Stimulated activated CD4-positive, alpha-beta T cell treated with anti-CD3 and anti-CD28 coated beads, Interleukin-4, amount 100 ng/mL, for 48 hours (primary cell): ENCODE measurements around the gene THUMPD1.
"Not testable (repeated sequence)": the region's sequence is repeated elsewhere in the genome, so short reads cannot be mapped to it uniquely, and the experiment has no call there.

ENCODE experiments used
- DNase-seq, 2 donors: peaks; one replicate each; pipeline ENCODE4 v3.0.0-alpha.2; 2020; ENCODE audit warnings: low read depth in 2 of 2

Gene THUMPD1

DNA sequence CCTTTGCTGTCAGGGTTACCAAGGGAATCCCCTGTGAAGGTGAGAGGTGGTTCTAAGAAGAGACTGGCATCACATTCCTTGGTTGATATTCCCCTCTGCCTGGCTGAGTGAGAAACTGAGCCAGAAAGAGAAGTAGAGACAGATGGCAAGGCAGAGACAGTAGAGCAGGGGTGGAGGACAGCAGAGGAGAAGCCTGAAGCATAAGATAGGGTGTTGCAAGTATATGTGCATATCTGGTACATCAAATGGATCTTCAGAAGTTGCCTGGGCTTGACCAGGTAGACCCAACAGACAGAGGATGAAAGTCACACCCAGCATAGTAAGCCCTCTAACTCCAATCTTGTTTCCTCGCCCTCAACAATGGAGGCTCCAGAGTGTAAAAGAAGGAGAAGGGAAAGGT is 7.9 kb upstream of the THUMPD1 start:
- DNase-seq: no peak

DNA sequence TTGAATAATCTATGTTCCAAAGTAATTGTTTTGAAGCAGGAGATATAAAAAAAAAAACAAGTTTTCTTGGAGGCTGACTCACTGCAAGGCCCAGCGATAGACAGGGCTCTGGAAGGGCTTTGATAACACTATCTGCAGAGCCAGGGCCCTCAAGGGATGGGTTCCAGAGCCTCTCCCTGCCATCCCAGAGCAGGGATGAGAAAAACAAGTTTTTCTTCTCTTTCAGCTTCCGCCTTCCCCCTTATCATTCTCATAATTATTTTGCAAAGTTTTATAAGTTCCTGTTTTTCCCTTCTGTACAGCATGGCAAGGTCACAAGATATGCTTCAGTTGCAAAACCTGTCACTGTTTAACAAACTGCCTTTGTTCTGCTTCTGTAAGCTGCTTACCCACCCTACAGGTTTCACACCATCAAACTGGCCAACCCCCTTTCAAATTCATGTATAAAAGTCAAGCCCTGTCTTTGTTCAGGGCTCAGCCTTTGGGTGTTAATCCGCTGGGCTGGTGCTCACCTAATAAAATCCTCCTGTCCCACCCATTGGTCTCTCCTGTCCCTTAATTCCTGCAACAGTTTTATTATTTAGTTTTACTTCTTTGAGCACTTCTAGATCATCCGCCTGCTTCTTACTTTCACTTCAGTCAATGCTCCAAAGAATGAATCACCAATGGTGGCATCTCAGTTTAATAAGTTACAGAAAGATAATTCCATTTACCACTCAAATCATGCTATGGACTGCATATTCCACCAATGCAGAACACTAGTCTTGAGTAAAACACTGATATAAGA is 5.6 kb upstream of the THUMPD1 start:
- no peak for DNase-seq

DNA sequence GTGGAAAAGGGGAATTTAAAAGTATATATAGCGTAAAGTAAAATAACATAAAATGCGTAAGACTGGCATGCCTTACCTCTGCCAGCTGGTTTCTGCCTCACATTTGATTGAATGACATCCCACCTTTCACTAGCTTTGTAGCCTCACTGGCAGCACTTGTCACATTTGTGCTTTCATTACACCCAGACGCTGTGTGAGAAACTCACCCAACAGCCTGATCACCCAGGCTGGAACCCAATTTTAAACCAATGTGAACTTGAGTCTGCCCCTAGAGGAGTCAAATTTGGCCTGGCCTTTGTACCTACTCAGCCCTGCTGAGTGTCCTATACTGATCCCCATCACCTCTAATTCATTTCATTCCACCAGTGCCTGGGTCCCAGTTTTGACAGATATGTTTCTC is 4.8 kb upstream of the THUMPD1 start:
- no peak for DNase-seq

DNA sequence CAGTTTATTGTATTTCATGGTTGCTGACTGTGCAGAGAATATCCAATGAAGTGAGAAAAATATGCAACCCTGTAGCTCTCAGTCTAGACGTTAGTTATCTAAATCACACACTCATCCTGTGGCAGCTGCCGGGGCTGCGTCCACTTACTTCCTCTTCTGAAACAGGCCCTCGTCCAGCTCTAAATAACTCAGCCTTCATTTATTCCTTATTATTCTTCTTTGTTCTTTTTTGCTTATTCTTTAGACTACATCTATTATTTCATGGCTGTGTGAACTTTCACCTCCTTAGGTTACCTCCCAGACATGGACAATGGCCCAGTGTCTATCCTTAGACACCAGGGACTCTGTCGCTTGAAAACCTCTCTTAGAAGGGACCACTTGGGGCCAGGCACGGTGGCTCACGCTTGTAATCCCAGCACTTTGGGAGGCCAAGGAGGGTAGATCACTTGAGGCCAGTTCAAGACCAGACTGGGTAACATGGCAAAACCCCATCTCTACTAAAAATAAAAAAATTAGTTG is 3.4 kb upstream of the THUMPD1 start:
- no peak for DNase-seq

DNA sequence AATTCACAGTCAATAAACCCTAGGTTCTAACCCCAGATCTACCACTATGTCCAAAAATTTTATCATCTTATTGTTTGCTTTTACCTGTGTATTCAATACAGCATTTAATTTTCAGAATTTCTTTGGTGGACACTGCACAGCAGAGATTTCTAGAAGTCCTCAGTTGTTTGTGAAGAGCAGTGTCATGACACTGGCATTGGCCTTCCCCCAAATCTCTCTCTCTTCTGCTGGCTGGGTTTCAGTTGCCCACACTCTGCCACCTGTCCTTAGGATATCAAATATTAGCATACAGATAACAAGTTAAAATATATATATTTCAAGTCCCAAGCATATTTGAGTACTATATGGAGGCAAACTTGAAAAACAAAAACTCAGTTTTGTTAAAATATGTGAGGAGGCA is 2.0 kb upstream of the THUMPD1 start:
- DNase-seq: no peak

DNA sequence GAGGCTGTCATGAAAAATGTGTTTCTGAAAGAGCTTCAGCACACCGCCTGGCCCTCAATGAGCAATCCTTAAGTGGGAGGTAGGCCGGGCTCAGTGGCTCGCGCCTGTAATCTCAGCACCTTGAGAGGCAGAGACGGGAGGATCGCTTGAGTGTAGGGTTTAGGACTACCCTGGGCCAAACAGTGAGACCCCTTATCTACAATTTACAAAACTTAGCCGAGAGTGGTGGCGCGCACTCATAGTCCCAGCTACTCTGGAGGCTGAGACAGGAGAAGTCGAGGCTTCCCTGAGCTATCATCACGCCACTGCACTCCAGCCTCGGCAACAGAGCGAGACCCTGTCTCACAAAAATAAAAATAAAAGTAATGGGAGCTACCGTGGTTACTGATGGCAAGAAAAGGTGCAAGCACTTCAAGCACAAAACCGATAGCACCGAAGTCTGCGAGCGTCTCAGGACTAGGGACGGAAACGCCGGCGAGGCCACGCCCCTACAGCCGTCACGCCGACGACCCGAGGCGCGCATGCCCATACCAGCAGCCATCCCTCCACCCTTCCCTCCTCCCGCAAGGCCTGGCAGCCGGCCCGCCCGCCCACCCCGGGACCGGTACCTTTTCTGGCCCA is 607 bp downstream of the THUMPD1 start:
- DNase-seq: peak; percentile 82 to 84

DNA sequence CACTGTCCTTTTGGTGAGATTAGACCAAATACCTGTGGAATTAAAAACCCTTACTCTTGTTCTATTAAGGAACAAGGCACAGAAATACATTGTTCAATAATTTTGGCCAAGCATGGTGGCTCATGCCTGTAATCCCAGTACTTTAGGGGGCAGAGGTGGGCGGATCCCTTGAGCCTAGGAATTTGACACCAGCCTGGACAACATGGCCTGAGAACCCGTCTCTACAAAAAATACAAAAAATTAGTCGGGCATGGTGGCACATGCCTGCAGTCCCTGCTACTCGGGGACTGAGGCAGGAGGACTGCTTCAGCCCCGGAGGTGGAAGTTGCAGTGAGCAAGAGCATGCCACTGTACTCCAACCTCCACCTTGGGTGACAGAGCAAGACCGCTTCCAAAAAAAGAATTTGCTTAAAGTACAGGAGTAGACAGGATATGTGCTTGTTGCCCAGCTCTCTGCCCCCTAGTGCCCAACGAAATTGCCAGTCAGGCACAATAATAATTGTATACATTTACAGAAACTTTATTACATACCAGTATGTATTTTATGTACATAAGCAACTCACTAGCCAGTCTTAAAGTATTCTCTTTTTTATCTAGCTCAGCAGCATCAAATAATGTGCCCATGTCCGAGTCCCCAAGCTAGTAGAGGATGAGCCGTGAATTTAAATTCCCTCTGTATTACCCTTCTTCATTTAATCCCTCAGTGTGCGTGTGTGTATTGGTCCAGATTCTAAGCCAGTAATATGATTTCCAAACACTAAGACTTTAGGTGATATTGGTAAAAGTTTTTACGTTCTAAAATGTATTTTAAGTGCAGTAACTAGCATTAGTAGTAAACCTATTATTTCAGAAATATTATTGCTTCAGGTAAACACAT is 1.4 kb downstream of the THUMPD1 start:
- no peak for DNase-seq

DNA sequence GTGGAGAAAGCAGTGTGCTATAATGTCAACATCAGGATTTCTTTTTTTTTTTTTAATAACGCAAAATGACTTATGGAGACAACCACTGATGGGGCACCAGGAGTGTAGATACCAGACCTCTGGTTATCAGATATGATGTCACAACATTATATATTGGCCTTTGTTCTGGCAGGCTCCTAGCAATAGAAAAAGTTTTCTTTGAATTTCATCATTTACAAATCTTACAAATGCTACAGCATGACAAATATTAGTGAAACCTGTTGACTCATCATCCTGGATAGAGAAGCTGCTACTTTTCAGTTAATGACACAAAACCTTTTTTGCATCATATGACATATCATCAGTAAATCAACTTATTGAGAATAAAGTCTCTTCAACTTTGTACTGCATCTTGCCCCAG is 6.1 kb downstream of the THUMPD1 start:
- no peak for DNase-seq

DNA sequence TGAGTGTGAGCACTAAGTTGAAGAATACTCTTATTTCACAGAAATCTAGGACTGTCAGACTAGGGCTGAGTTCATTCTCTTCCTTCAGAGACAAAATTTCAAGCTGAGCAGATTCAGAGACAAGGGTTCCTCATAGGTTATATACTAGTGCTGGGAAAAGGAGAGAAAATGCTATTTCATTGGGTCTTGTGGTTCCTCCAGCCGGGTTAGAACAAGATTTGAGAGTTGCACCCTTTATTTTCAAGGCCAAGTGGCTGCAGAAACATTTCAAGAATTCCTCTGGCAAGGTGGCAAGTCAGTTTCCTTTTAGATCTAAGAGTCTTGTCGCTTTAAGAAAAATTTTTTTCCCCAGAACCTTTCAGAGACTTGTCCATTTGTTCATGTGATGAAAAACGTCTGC is 6.8 kb downstream of the THUMPD1 start:
- no peak for DNase-seq

DNA sequence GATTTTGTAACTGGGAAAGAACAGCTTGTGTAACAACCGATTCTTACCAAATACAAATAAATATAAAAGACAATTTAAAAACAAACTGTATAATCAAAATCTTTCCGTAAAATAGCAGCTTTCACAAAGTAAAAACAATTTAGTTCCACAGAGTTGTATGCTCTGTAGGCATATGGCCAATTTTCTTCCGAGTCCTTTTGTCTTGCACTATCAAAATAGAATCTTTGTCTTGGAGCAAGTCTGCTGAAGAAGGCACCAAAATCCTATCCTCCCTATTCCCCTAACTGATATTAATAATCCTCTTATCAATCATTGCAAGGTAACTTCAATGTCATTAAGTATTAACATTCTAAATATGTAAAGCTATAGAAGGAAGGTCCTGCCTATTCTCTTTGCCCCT is 7.6 kb downstream of the THUMPD1 start:
- no peak for DNase-seq

DNA sequence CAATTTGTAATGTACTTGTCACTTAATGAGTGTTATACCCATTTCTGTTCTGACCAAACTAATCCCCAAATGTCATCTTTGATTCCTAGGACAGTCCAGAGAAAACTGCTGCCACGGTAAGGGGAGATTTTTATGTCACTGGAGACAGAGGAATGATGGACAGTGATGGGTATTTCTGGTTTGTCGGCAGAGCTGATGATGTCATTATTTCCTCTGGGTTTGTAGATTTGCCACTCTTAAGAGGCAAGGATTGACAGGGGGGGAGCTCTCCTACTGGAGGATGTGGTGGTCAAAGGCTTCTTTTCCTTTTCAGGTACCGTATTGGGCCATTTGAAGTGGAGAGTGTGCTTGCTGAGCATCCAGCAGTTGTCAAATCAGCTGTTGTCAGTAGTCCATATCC is 12.5 kb downstream of the THUMPD1 start:
- no peak for DNase-seq

DNA sequence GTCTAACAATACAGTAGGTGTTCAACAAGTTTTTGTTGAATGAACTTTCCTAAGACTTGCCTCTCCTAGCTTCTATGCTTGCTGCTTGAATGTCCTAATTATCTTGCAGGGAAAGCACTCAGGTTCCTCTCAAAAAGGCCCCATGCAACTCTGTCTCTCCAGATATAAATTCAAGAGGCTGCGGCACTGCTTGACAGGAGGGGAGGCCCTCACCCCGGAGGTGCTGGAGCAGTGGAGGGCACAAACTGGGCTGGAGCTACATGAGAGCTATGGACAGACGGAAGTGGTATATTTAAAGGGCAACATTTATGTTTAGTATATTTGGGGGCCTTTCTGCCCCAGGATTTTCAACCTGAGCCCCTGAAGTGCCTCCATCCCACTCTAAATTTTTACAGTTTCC is 14.4 kb downstream of the THUMPD1 start:
- no peak for DNase-seq

DNA sequence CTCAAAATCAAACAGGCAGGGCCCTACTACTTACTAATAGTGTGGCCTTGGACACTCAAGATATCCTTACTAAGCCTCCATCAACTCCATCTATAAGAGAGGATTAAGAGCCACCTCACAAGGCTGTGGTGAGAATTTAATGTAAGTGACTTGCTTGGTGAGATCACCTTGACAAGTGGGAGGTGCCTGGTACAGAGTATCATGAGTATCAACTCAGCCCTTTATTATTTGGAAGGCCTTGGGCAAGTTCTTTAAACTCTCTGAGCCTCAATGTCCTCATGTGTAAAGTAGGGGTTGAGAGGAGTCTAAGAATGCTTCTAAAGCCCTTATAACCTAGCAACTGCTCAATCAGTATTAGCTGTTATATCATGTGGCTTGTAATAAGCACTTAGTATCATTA is 15.0 kb downstream of the THUMPD1 start:
- no peak for DNase-seq

DNA sequence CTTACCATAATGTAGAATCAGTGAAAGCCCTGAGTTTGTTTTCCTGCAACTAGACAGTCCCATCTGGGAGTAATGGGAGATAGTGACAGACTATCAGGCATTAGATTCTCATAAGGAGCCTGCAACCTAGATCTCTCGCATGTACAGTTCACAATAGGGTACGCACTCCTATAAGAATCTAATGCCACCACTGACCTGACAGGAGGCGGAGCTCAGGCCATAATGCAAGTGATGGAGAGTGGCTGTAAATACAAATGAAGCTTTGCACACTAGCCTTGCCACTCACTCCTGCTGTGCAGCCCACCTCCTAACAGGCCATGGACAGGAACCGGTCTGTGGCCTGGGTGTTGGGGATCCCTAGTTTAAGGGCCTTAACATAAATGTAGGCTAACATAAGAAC is 21.4 kb downstream of the THUMPD1 start:
- DNase-seq: no peak

DNA sequence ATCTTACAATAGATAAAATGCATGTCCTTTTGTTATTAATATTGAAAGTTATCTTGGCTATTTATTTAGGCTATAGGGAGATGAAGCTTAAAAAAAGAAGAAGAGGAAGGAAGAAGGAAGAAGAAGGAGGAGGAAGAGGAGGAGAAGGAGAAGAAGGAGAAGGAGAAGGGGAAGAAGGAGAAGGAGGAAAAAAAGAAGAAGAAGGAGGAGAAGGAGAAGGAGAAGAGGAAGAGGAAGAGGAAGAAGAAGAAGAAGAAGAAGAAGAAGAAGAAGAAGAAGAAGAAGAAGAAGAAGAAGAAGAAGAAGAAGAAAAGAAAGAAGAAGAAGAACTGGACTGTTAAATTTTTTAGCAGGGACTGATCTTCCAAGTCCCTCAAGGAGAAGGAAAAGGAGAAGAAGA is 23.9 kb downstream of the THUMPD1 start:
- DNase-seq: not testable (repeated sequence)

DNA sequence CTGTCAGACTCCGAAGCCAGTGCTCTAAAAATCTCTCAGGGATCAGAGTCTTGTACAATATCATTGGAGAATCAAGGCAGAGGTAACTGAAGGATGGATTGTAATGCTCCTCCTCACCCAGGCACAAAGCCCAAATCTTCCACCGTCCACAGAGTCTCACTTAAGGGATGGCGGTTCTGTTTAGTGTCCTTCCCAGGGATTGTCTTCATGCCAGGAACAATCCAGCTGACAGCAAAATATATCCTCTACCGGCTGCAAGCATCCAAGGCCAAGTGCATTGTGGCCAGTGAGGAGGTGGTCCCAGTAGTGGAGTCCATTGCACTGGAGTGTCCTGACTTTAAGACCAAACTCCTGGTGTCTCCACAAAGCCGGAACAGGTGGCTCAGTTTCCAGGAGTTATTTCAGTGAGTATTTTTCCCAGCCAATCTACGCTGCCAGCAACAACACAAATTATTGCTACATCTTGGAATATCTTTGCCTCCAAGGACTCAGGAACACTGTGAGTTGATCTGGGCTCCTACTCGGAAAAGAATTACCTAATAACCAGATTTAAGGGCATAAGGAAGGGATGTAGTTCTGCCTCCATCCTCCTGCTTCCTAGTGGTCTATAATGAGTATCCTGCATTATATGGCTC is 30.2 kb downstream of the THUMPD1 start:
- no peak for DNase-seq

DNA sequence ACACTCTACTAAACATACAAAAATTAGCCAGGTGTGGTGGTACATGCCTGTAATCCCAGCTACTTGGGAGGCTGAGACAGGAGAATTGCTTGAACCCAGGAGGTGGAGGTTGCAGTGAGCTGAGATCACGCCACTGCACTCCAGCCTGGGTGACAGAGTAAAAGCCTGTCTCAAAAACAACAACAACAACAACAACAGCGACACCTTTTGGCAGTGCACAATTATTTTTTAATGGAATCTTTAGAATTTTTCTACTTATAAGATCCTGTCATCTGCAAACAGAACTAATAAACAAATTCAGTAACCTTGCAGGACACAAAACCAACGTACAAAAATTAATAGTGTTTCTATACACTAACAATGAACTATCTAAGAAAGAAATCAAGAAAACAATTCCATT is 33.5 kb downstream of the THUMPD1 start:
- DNase-seq: not testable (repeated sequence)

DNA sequence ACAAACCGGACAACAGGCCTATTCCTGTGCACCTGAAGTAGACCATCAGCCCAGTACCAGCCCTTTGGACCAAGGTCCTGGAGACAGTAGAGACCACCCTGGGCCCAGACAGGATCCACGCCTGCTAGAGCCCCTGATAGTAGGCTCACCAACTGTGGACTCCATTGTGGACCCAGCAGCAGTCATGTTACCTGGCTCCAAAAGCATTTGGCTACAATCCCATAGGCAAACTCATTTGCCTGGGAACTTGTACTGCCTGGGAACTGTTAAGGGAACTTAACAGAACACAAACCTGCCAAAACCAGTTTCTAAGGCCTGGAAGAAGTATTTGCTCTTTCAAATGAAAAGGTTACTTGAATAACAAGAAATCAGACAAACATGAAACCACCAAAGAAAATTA is 34.2 kb downstream of the THUMPD1 start:
- no peak for DNase-seq

DNA sequence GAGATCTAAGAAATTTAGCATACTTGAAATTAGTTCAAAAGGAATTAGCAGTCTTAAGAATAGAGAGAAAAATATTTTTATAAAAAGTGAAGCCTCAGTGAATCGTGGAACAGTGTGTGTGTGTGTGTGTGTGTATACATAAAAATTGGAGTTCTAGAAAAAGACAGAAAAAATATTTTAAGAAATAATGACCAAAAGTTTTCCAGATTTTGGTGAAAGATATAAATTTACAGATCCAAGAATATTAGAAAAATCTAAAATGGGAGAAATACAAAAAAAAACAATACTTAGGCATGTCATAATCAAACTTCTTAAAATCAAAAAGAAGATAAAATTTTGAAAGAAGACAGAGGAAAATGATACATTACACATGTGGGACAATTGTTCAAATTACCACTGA is 35.6 kb downstream of the THUMPD1 start:
- not testable (repeated sequence) for DNase-seq

DNA sequence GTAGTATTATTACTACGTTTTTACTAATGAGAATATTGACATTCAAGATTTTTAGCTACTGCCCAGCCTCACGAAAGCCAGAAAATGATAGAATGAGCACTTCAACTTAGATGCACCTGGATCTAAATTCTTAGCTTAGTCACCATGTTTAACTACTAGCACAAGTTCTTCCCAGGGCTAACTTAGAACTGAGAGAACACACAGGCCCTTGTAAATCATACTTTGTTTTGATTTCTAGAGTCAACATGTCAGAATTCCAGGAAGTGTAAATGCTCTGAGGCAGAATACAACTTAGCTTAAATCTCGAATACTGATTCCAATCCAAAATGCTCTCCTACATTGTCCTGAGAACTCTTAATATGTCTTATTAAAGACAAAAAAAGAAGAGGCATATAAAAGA is 37.3 kb downstream of the THUMPD1 start:
- no peak for DNase-seq

DNA sequence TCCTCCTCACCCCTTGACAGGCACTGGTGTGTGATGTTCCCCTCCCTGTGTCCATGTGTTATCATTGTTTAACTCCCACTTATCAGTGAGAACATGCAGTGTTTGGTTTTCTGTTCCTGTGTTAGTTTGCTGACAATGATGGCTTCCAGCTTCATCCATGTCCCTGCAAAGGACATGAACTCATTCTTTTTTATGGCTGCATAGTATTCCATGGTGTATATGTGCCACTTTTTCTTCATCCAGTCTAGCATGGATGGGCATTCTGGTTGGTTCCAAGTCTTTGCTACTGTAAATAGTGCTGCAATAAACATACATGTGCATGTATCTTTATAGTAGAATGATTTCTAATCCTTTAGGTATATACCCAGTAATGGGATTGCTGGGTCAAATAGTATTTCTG is 39.9 kb downstream of the THUMPD1 start:
- DNase-seq: not testable (repeated sequence)

DNA sequence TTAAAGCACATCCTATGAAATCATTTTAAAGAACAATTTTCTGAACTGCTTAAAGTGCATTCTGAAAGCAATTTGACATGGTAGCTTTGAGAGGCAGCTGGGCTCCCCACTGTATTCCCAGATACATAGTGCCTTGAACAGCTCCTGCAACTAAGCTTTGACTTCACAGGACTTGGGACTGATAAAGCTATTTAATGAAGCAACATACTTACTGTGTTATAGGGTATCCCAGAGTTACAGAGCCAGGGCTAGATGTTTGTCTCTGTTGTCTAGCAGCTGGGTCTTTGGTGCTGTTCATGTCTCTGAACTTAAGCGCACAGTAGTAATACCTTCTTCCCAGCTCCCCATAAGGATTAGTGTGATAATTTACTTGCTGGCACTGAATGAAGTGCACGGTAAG is 45.0 kb downstream of the THUMPD1 start:
- DNase-seq: no peak
